GM21423 (cell line): ENCODE measurements around the gene KRTAP10-7.
"Not testable (repeated sequence)": the region's sequence is repeated elsewhere in the genome, so short reads cannot be mapped to it uniquely, and the experiment has no call there.

ENCODE experiments used
- ATAC-seq: cut with Tn5 transposase; IDR thresholded peaks from one replicate; pipeline ENCODE4 v1.9.1; 2021; ENCODE audit warnings: mild to moderate bottlenecking, moderate library complexity; ENCODE audit not compliant: unreplicated experiment

Gene KRTAP10-7, protein sequence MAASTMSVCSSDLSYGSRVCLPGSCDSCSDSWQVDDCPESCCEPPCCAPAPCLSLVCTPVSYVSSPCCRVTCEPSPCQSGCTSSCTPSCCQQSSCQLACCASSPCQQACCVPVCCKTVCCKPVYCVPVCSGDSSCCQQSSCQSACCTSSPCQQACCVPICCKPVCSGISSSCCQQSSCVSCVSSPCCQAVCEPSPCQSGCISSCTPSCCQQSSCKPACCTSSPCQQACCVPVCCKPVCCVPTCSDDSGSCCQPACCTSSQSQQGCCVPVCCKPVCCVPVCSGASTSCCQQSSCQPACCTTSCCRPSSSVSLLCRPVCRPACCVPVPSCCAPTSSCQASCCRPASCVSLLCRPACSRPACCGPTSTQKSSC

DNA sequence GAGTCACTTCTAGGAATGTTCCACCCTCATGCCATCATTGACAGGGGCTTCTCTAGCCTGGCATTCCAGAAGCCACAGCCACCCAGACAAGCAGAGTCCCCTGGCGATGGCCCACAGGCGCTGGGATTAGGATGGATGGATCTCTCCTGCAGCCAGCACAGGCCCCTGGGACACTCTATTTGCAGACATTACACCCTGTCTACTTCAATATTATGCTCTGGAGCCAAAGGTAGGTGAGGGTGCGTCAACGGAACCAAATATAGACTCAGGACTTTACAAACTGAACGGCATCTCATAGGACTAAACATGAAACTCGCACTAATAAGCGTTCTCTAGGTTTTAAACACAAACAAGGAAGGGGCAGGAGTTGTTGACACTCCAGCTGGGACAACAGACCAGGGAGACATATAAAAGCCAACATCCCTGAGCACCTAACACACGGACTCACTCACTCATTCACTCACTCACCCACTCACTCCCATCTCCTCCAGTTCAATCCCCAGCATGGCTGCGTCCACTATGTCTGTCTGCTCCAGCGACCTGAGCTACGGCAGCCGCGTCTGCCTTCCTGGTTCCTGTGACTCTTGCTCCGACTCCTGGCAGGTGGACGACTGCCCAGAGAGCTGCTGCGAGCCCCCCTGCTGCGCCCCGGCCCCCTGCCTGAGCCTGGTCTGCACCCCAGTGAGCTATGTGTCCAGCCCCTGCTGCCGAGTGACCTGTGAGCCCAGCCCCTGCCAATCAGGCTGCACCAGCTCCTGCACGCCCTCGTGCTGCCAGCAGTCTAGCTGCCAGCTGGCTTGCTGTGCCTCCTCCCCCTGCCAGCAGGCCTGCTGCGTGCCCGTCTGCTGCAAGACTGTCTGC, at the start of gene KRTAP10-7:
Gene KRTAP10-7 (plus strand): TSS at position 480 of the 861 bp plus-strand sequence. CDS start 25 bp downstream, at position 505.
- not testable (repeated sequence) for ATAC-seq

DNA sequence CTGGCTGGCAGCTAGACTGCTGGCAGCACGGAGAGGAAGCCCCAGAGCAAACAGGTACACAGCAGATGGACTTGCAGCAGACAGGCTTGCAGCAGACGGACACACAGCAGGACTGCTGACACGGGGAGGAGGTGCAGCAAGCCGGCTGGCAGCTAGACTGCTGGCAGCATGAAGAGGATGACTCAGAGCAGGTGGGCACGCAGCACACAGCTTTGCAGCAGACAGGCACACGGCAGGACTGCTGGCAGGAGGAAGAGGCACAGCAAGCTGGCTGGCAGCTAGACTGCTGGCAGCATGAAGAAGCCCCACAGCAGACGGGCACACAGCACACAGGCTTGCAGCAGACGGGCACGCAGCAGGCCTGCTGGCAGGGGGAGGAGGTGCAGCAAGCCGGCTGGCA, 49.6 kb upstream of the KRTAP10-7 start:
- ATAC-seq: no peak

DNA sequence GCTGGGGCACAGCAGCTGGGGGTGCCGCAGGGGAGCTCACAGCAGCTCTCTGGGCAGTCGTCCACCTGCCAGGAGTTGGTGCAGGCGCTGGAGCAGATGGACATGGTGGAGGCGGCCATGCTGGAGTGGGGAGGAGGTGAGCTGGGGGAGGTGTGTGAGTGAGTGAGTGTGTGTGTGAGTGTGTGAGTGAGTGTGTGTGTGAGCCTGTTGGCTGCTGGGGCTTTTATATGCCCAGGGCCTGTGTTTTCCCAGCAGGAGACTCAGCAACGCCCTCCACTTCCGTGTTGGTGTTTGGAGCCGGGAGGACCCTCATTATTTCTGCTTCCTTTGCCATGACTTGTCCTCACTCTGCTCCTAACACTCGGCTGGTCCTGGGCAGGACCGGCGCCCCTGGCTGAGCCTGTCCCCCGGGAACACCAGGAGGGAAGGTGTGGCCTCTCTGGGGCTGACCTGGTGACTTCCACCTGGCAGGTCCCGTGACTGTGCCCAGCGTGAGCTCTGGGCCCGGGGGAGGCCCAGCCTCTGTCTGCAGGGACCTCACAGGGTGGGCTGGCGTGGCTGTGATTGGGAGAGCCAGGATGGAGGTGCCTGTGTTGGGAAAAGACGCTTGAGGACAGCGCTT, 48.9 kb upstream of the KRTAP10-7 start, which contains the start of gene KRTAP10-2:
Gene KRTAP10-2 (minus strand): TSS at position 166 of the 622 bp plus-strand sequence. CDS start 47 bp downstream, at position 119.
- ATAC-seq: no peak

DNA sequence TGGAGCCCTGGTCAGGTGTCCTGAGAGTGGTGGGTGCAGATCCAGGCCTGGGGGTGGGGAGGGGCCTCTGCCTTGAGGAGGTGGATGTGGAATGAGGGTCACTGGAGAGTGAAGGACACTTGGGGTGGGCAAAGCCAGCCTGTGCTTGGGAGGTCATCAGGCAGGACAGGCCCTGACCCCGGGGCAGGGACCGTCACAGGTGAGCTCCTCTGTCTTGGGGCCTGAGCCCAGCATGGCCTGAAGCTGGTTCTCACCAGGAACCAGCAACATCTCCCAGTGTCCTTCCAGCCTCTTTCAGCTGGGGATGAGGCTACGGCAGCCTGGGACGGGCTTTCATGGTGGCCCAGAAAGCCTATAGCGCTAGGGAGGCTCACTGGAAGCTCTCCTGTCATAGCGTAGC, 48.3 kb upstream of the KRTAP10-7 start:
- ATAC-seq: no peak

DNA sequence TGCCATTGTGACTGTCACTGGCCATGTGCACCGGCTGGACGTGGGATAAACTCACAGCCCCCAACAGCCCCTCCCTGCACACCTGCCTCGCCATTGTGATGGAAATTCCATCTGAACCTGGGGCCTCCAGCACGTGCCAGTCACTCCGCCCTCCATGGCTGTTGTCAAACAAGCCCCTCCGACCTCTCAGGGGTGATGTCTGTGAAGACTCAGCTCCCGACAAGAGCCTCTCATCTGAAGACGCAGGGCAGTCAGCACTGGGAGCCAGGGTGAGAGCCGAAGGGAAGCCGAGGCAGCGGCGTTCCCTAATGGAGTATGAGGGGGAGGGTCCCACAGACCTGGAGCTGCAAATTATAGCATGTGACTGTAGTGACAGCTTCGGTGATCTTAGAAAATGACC, 47.7 kb upstream of the KRTAP10-7 start:
- ATAC-seq: no peak

DNA sequence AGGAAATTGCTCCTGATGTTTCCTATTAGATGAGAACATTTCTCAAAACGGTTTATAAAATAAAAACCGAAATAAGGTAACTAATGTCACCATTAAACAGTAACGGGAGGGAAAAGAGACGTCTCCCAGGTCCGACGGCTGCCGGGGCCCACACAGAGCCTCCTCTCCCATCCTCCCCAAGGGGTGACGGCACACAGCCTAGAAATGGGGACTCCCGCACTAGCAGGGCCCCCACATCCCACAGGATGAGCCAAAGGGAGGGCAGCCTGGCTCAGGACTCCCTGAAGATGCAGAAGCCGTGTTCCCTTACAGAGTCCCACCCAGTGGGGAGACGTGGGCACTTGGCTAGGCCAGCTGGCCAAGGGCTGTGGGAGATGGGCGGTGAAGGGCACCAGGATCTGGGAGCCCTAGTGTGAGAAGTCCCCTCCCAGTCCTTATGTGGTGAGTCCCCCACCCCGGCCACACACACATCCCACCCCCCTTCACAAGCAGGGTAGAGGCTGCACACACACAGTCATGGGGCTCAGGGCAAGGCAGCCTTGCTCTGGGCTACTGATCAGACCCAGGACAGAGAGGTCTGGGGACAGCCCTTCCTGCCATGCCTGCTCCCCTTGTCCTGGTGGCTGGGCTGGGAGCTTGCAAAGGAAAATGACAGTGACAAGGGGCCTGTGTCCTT, 45.1 kb upstream of the KRTAP10-7 start:
- no peak for ATAC-seq

DNA sequence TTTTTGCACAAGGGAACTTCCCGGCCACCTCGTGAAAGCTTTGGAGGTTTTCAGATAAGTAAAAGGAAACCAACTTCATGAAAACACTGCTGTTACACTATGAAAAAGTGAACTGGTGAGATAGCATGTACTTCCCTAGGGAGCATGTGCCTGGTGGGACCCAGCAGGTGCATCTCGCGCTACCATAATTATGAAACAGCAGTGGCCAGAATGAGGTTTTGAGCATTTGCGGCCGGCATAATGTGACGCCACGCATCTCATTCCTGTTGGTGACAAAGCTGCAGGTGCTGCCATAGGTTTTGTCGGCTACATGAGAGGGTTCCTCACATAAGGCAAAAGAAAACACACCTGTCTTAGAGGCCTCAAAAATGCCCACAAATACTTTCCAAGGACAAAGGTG, 43.5 kb upstream of the KRTAP10-7 start:
- ATAC-seq: no peak

DNA sequence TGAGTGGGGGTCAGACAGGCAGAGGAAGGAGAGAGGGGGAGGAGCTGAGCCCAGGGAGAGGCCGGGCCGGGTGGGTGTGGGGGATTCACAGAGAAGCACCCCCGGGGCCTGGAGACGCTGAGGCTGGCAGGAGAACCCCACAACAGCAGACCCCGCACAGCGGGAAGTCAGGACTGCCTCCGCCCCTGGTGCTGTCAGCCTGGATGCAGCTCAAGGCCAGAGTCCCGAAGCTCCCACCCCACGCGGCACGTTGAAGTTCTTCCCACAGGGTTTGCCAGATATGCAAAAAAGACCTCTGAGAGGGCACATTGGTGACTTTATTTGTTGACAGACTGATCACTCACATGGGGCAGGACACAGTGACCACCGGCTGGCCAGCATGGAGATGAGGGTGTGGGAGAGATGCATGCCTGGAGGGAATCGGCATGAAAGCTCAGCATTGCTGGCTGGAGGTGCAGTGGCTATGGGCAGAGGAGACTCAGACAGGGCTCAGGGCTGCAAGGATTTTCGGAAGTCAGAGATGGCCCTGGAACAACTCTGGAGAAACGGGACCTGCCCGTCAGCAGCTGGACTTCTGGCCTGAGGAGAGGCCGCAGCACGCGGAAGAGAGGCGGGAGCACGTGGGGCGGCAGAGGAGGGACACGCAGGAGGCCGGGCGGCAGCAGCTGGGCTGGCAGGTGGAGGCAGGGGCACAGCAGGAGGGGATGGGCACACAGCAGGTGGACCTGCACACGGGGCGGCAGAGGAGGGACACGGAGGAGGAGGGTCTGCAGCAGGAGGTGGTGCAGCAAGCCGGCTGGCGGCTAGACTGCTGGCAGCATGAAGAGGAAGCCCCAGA, 42.7 kb upstream of the KRTAP10-7 start:
- ATAC-seq: no peak

DNA sequence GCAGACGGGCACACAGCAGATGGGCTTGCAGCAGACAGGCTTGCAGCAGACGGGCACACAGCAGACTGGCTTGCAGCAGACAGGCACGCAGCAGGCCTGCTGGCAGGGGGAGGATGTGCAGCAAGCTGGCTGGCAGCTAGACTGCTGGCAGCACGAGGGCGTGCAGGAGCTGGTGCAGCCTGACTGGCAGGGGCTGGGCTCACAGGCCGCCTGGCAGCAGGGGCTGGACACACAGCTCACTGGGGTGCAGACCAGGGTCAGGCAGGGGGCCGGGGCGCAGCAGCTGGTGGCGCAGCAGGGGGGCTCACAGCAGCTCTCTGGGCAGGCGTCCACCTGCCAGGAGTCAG, 42.1 kb upstream of the KRTAP10-7 start:
- not testable (repeated sequence) for ATAC-seq

DNA sequence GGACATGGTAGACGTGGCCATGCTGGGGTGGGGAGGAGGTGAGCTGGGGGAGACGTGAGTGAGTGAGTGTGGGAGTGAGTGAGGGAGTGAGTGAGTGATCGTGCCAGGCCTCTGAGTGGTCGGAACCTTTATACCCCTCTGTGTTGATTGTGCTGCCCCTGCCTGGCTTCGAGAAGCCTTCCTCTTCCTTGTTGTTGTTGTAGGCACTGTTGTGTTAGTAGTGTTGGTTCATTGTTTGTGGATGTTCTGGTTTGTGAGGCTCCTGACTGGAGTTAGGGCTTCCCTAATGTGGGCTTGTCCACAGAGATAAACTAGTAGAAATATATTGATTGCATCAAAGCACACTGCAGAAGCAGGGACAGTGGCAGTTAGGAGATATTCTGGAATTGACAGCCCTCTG, 41.7 kb upstream of the KRTAP10-7 start, which contains the start of gene KRTAP10-3:
Gene KRTAP10-3 (minus strand): TSS at position 101 of the 400 bp plus-strand sequence. CDS start 80 bp downstream, at position 21.
- ATAC-seq: no peak

DNA sequence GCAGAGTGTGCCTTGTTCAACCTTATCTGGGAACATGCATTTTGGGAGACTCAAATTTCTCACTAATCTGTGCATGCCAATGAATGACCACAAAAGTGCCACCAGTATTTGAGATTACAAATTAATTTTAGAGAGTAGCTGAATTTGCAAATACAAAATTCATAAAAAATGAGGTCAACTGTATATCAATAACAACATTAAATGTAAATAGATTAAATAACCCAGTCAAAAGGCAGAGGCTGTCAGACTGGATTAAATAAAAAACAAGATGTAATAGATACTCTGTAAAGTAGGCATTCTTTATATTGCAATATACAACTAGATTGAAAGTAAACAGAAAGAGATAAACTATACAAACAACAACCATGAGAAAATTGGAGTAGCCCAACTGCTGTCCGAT, 36.3 kb upstream of the KRTAP10-7 start:
- ATAC-seq: no peak

DNA sequence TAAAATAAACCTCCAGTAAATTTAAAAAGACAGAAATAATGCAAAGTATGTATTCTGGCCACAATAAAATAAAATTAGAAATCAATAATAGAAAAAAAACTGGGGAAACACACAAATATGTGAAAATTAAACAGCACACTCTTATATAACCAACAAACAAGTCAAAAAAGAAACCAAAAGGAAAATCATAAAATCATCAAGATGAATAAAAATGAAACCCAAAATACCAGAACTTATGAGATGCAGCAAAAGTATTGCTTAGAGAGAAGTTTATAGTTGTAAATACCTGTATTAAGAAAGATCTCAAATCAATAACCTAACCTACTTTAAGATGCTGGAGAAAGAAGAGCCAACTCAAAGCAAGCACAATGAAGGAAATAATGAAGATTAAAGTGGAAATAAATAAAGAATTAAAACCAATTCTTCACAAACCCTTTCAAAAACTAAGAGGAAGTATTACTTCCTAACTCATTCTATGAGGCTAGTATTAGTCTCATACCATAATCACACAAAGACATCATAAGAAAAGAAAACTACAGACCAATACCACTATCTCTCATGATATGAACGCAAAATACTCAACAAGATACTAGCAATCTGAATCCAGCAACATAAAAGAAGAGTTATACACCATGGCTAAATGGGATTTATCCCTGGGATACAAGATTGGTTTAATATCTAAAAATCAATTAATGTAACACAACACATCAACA, 35.4 kb upstream of the KRTAP10-7 start:
- no peak for ATAC-seq

DNA sequence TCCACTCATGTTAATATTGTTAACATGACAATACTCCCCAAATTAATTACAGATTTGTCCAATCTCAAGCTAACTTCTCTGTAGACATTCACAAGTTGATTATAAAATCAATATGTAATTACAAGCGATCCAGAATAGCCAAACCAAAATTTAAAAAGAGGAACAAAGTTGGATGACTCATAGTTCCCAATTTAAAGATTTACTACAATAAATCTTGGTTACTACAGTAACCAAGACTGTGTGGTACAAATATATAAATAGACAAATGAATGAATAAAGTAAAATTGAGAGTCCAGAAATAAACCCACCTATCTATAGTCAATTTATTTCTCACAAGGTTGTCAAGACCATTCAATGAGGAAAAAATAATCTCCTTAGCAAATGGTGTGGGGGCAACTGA, 34.0 kb upstream of the KRTAP10-7 start:
- no peak for ATAC-seq

DNA sequence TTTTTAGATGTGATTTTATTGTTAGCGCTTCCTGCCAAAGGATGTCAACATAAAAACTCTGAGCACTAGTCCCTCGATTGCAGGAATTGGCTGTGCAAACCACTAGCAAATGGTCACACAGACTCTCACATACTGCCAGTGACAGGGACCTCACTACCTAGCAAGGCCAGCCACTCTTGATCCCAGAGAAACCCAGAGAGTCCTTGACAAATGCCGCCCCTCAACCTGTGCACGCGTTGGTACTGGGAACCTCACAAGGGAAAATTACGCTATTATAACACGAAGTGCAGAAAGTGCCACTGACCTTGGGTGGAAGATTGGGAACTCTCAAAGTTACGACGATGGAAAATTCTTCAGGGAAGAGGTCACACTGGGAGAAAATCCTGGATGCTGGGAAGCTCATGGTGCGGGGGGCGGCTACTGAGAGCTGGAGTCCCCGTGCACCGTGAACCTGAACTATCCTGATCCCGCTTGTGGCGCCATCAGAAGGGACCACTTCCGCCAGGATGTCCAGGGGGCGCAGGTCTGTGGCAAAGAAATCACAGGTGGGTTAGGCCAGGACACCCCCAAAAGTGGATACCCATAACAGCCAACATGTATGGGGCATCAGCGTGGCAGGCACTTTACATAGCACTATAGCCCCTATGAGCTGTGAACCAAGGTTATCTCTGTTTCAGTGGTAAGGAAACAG, 32.8 kb upstream of the KRTAP10-7 start:
- ATAC-seq: no peak

DNA sequence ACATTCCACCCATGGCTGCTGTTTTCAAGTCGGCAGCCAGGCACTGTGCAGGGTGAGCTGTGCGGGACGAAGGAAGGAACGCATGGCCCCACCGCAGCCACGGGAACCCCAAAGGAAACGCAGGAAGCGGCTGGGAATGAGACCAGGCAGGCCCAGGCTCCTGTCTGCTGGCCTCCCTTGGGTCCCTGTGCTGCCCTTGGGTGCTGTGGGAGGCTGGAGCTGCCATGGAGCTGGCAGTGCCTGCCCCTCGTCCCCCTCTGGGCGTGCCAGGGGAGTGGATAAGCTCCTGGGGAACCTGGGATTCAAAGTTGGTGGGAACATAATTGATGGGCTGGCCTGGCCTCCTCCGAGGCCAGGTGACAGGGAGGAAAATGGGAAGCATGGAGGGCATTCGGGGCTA, 32.1 kb upstream of the KRTAP10-7 start:
- no peak for ATAC-seq

DNA sequence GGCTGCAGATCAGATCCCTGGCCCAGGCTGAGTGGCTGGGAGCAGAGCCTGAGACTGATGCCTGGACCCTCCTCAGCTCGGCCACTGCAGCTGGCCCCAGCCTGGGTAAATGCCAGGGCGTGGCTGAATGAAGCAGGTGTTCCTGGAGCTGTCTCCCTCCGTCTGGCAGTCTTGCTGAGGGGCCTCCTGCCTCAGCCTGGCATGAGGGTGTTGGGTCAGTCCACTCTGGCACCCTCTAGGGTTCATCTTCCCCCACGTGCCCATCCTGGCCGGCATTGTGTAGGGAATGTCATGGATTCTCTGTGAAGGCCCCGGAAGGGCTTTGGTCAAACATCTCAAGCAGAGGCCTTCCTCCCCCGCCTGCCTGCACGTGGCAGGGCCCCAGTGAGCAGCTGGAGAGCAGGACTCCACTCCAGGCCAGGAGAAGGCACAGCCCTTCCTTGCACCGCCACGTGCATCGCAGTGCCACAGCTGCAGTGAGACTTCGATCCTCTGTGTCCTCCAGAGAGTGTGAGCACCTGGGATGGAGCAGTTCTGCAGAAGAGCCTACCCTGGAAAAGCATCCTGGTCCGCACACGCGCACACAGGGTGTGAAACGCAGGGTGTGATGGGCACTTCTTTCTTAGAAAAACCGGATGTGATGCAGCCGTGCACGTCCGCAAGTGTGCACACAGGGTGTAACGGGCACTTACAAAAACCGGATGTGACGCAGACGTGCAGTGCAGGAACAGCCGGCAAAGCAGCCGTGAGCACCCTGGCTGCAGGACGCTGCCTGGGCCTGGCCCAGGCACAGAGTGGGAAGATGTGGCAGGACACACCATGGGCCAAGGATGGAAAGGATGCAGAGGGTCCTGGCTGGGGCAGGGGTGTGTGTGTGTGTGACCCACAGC, 31.5 kb upstream of the KRTAP10-7 start:
- ATAC-seq: no peak

DNA sequence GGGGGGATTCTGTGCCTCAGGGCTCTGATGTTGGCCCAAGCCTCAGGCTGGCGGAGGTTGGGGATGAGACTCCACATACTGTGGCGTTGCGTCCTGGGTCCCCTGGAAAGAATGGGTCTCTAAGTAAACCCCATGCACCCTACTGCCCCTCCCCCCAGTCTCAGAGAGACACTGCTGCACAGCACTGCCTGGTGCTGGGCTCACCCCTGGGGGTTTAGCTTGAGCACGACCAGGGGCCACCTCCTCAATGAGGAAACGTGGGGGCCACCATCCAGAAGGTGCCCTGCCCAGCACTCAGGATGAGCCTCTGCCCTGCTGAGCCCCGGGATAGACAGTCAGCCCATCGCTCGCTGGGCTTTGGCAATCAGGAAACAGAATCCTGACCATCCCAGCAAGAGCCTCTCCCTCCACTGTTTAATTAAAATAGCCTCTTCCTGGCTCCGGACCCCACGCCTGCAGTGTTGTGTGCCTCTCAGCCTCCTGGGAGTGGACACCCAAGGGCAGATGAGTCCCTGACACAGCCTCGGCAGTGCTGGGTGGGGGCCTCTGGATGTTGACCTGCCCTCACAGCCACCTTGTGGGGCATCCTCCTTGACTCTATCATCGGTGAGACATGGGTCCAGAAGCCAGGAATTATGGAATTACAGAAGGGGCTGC, 30.4 kb upstream of the KRTAP10-7 start:
- ATAC-seq: no peak
